IMR-90 (cell line): ENCODE measurements around the gene LOXL4. TPM values are rescaled to one million over a fixed set of nuclear protein-coding genes. Genes with fewer than 3 reads are reported as not detected.

ENCODE experiments used
- ATAC-seq: fragments of 200-7000 bp; cut with Tn5 transposase; 2 replicates; pipeline ENCODE4 v1.9.1; 2020; ENCODE audit warnings: low read depth, mild to moderate bottlenecking, moderate library complexity
- BruUV-seq: library from RNA; stranded (reverse); fragments of 400-500 nt; replicated peaks from 2 replicates; lab custom pipeline; 2021; lab: Mats Ljungman, UMichigan
- CTCF ChIA-PET: fragments of 300-600 bp; formaldehyde crosslinking; extraction: SDS; loops from one replicate; lab custom pipeline; 2021; ENCODE audit warnings: antibody characterized with exemption; lab: Yijun Ruan, JAX
- POLR2A ChIA-PET: fragments of 300-600 bp; sonication (Branson Sonifier 250); formaldehyde crosslinking; loops from one replicate; lab custom pipeline; 2022; ENCODE audit warnings: antibody characterized with exemption; ENCODE audit not compliant: unreplicated experiment; lab: Charles Lee
- DNase-seq: peaks from one replicate; pipeline ENCODE4 v3.0.0; 2013
- H2AFZ ChIP-seq: replicated peaks from 2 replicates; pipeline ENCODE3; 2013; ENCODE audit warnings: low read length, mild to moderate bottlenecking; ENCODE audit not compliant: poor library complexity
- H2AK5ac ChIP-seq: 2 replicates; pipeline ENCODE4 v1.6.1; 2013; ENCODE audit warnings: low read depth, low read length, inconsistent platforms
- H2AK9ac ChIP-seq: replicated peaks from 2 replicates; pipeline ENCODE3; 2013; ENCODE audit warnings: mild to moderate bottlenecking, low read depth, low read length, moderate library complexity; ENCODE audit not compliant: poor library complexity
- H2BK120ac ChIP-seq: 2 replicates; pipeline ENCODE4 v1.6.1; 2013; ENCODE audit warnings: low read depth, low read length, inconsistent platforms
- H2BK15ac ChIP-seq: 3 replicates; pipeline ENCODE4 v1.6.1; 2013; ENCODE audit warnings: low read depth, low read length, inconsistent platforms
- H2BK20ac ChIP-seq: 2 replicates; pipeline ENCODE4 v1.6.1; 2013; ENCODE audit warnings: low read depth, mild to moderate bottlenecking, inconsistent platforms, low read length, moderate library complexity
- H2BK5ac ChIP-seq: 2 replicates; pipeline ENCODE4 v1.6.1; 2013; ENCODE audit warnings: mild to moderate bottlenecking, low read depth, low read length, inconsistent platforms; ENCODE audit not compliant: poor library complexity, severe bottlenecking
- H3K14ac ChIP-seq: replicated peaks from 2 replicates; pipeline ENCODE4 v1.6.1; 2013; ENCODE audit warnings: low read depth, low read length, inconsistent platforms
- H3K18ac ChIP-seq: 2 replicates; pipeline ENCODE4 v1.6.1; 2013; ENCODE audit warnings: low read depth, low read length, control low read depth
- H3K23ac ChIP-seq: 2 replicates; pipeline ENCODE4 v1.6.1; 2013; ENCODE audit warnings: low read depth, low read length, inconsistent platforms
- H3K27ac ChIP-seq: 2 replicates; pipeline ENCODE4 v1.5.1; 2013; ENCODE audit warnings: mild to moderate bottlenecking, control low read depth, low read length; ENCODE audit not compliant: insufficient read depth
- H3K27me3 ChIP-seq: 2 replicates; pipeline ENCODE4 v1.6.1; 2013; ENCODE audit warnings: low read length; ENCODE audit not compliant: control insufficient read depth, insufficient read depth
- H3K36me3 ChIP-seq: 2 replicates; pipeline ENCODE4 v1.6.1; 2013; ENCODE audit warnings: low read length, mixed read lengths; ENCODE audit not compliant: control insufficient read depth, insufficient read depth
- H3K4ac ChIP-seq: 2 replicates; pipeline ENCODE4 v1.6.1; 2013; ENCODE audit warnings: low read depth, low read length, inconsistent platforms
- H3K4me1 ChIP-seq: 2 replicates; pipeline ENCODE4 v1.6.1; 2013; ENCODE audit warnings: low read length, mixed read lengths; ENCODE audit not compliant: control insufficient read depth, insufficient read depth
- H3K4me2 ChIP-seq: 2 replicates; pipeline ENCODE4 v1.6.1; 2013; ENCODE audit warnings: low read depth, mild to moderate bottlenecking, control low read depth, low read length, moderate library complexity
- H3K4me3 ChIP-seq: 2 replicates; pipeline ENCODE4 v1.5.1; 2013; ENCODE audit warnings: low read depth, mild to moderate bottlenecking, control low read depth, low read length, moderate library complexity; ENCODE audit not compliant: insufficient read depth
- H3K56ac ChIP-seq: 2 replicates; pipeline ENCODE4 v1.6.1; 2013; ENCODE audit warnings: low read length, inconsistent platforms; ENCODE audit not compliant: insufficient read depth; ENCODE audit errors: extremely low read depth
- H3K79me1 ChIP-seq, 2 experiments: 2 replicates each; pipeline ENCODE4 v1.6.1; 2013; ENCODE audit warnings: low read length in 2 of 2, inconsistent platforms in 1 of 2, low read depth in 1 of 2
- H3K9ac ChIP-seq: 2 replicates; pipeline ENCODE4 v1.6.1; 2013; ENCODE audit warnings: low read depth, low read length, control low read depth
- H3K9me1 ChIP-seq: 2 replicates; pipeline ENCODE4 v1.6.1; 2013; ENCODE audit warnings: low read length, inconsistent platforms; ENCODE audit not compliant: insufficient read depth
- H3K9me3 ChIP-seq: 2 replicates; pipeline ENCODE4 v1.6.1; 2013; ENCODE audit warnings: low read length; ENCODE audit not compliant: control insufficient read depth, insufficient read depth
- H4K20me1 ChIP-seq: 2 replicates; pipeline ENCODE4 v1.6.1; 2013; ENCODE audit warnings: low read length, inconsistent platforms; ENCODE audit not compliant: insufficient read depth
- H4K5ac ChIP-seq: 2 replicates; pipeline ENCODE4 v1.6.1; 2013; ENCODE audit warnings: mild to moderate bottlenecking, low read depth, low read length, control low read depth
- H4K8ac ChIP-seq, 2 experiments: 2 replicates each; pipeline ENCODE4 v1.6.1; 2013; ENCODE audit warnings: low read depth in 2 of 2, low read length in 2 of 2, control low read depth in 1 of 2, inconsistent platforms in 1 of 2
- H4K91ac ChIP-seq: 2 replicates; pipeline ENCODE4 v1.6.1; 2013; ENCODE audit warnings: low read depth, low read length, inconsistent platforms; ENCODE audit not compliant: insufficient read depth
- BHLHE40 ChIP-seq: fragments of 150-350 bp; IDR thresholded peaks from 2 replicates; pipeline ENCODE4 v1.6.1; 2016; ENCODE audit warnings: mild to moderate bottlenecking, low read depth, low read length
- CEBPB ChIP-seq: IDR thresholded peaks from 2 replicates; pipeline ENCODE4 v1.6.1; 2012; ENCODE audit warnings: low read depth, low read length, improper control_type of control experiment
- CHD1 ChIP-seq: IDR thresholded peaks from 2 replicates; pipeline ENCODE4 v1.6.1; 2012; ENCODE audit warnings: low read depth, low read length, improper control_type of control experiment
- FOS ChIP-seq: fragments of 150-350 bp; IDR thresholded peaks from 2 replicates; pipeline ENCODE4 v1.6.1; 2016; ENCODE audit warnings: low read depth, low read length
- MAFK ChIP-seq: IDR thresholded peaks from 2 replicates; pipeline ENCODE4 v1.6.1; 2012; ENCODE audit warnings: low read depth, low read length, improper control_type of control experiment
- MAZ ChIP-seq: IDR thresholded peaks from 2 replicates; pipeline ENCODE4 v1.6.1; 2012; ENCODE audit warnings: low read depth, mild to moderate bottlenecking, low read length, improper control_type of control experiment, moderate library complexity, borderline replicate concordance
- MXI1 ChIP-seq: IDR thresholded peaks from 2 replicates; pipeline ENCODE4 v1.6.1; 2012; ENCODE audit warnings: low read depth, mild to moderate bottlenecking, low read length, moderate library complexity, borderline replicate concordance
- NFE2L2 ChIP-seq: fragments of 150-350 bp; IDR thresholded peaks from 2 replicates; pipeline ENCODE4 v1.6.1; 2016; ENCODE audit warnings: low read depth, mild to moderate bottlenecking, low read length
- POLR2A ChIP-seq: IDR thresholded peaks from 2 replicates; pipeline ENCODE4 v1.6.1; 2012; ENCODE audit warnings: mild to moderate bottlenecking, low read depth, low read length
- RAD21 ChIP-seq: IDR thresholded peaks from 2 replicates; pipeline ENCODE4 v1.6.1; 2012; ENCODE audit warnings: low read length, improper control_type of control experiment
- RCOR1 ChIP-seq: IDR thresholded peaks from 2 replicates; pipeline ENCODE4 v1.6.1; 2012; ENCODE audit warnings: mild to moderate bottlenecking, low read length, improper control_type of control experiment; ENCODE audit not compliant: insufficient replicate concordance
- RFX5 ChIP-seq: IDR thresholded peaks from 2 replicates; pipeline ENCODE4 v1.8.0; 2012; ENCODE audit warnings: low read depth, mild to moderate bottlenecking, low read length, moderate library complexity
- SMC3 ChIP-seq: fragments of 150-350 bp; IDR thresholded peaks from 2 replicates; pipeline ENCODE4 v1.6.1; 2016; ENCODE audit warnings: low read depth, mild to moderate bottlenecking, antibody characterized with exemption, low read length, moderate library complexity
- WGBS, 2 experiments: methylation state at CpG; one replicate each; pipeline versions ENCODE4 v1.1.5 to v1.1.7; 2013; ENCODE audit warnings: missing lambda C conversion rate in 2 of 2; ENCODE audit not compliant: insufficient read length in 1 of 2; ENCODE audit errors: extremely low coverage in 2 of 2; 5-methylcytosine and 5-hydroxymethylcytosine counted together
- dilution Hi-C: fragments of 300-500 bp; cut with HindIII; formaldehyde crosslinking; loops from one replicate; pipeline ENCODE4 v1.14.3; 2018; ENCODE audit warnings: low sequenced_read_pairs; ENCODE audit not compliant: unreplicated experiment
- in situ Hi-C: fragments of 300-500 bp; cut with MboI; formaldehyde crosslinking; loops from 3 replicates; pipeline ENCODE4 v1.14.3; 2019; ENCODE audit warnings: low sequenced_read_pairs, inconsistent platforms, mixed read lengths
- intact Hi-C: fragments of 100-400 bp; cut with micrococcal nuclease; formaldehyde crosslinking; loops from 2 replicates; pipeline ENCODE4 v1.10.0; 2022
- polyA plus RNA-seq, 3 experiments: library from polyadenylated mRNA; depleted of rRNA; stranded (reverse); fragments of >200 nt; gene quantifications; 2 replicates each; pipeline ENCODE4 v1.2.3, GENCODE V29; 2012; ENCODE audit warnings: low replicate concordance in 1 of 3
- total RNA-seq: library from RNA; depleted of rRNA; stranded (reverse); fragments of >200 nt; gene quantifications from 2 replicates; pipeline ENCODE4 v1.2.3, GENCODE V29; 2012
- TF ChIP-seq, protein P1 (sequence below): conservative IDR thresholded peaks from 2 replicates; pipeline ENCODE4 v1.5.1; 2012; ENCODE audit warnings: mild to moderate bottlenecking, low read depth, low read length, improper control_type of control experiment
- TF ChIP-seq, protein P2 (sequence below): fragments of 150-350 bp; IDR thresholded peaks from 2 replicates; pipeline ENCODE4 v1.6.1; 2017; ENCODE audit warnings: mild to moderate bottlenecking, antibody characterized with exemption, low read length, low read depth

The LOXL4 gene
- total and polyA plus RNA-seq, 2 of the 4 experiments (the other 2 are of a cell fraction), result 20.8 to 26.7 TPM

DNA sequence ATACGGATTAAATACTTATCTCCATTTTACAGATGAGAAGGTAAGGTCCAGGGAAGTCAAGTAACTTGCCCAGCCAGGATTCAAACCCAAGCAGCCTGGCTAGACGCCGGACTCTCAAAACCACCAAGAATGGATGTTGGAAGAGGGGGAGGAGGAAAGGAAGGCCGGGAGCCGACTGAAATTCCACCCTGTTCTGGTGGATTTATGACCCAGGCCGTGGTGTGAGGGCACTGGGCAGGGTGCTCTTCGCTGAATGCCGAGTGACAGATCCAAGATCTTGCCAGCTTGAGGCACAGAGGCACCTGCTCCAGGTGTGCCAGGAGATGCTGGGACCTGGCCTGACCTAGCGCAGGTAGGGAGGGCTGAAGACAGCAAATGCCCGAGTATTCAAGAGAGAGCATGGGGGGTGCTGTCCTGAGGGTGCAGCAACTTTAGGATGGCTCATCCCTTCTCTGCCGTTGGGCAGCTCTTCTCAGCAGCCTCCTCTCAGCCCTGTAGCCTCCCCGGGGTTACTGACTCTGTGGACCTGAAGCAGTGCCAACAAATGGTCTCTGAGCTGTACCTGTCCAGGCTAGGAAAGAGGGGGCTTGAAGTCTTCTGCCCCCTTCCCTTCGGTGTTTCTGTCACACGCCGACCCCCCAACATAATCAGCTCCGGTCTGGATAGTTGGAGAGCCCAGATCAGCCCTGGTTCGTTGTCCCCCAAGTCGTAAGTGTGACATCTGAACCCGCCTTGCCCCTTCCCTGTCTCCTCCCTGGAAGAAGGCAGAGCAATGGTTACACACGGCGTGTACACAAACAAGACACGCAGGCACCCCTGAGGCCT lies 713 bp downstream of the LOXL4 start:
- Histone ChIP-seq H4K8ac (peak overlapping the region; percentile 73 to 93; a peak in 3 of 4 replicates), H4K5ac (peak overlapping the region; percentile 96), H3K14ac (peak overlapping the region; percentile 16), H3K27ac (peak overlapping the region; percentile 60), H2BK120ac (peak overlapping the region; percentile 54), H3K9ac (peak overlapping the region; percentile 74), H2BK5ac (no peak overlapping the region), H2BK20ac (0 out of 2 replicates have a peak overlapping the region, but pooled peaks have one; percentile 18), H3K9me1 (peaks cover 15% of the 10 kb centered on the region), H3K4ac (peak overlapping the region; percentile 71), H4K20me1 (no peaks in the 10 kb centered on the region), H4K91ac (peak overlapping the region; percentile 85), H3K18ac (no peak overlapping the region; the same call in 1 of the 2 replicates), H2AK9ac (peak overlapping the region; percentile 60), H3K9me3 (no peaks in the 10 kb centered on the region), H3K4me2 (peak overlapping the region; percentile 72; the same call in 1 of the 2 replicates), H3K27me3 (no peaks in the 10 kb centered on the region), H2BK15ac (peak overlapping the region; percentile 87; the same call in 2 of the 3 replicates), H3K4me3 (peak overlapping the region; percentile 42; the same call in 1 of the 2 replicates), H3K56ac (0 out of 2 replicates have a peak overlapping the region, but pooled peaks have one; percentile 3), H3K23ac (no peak overlapping the region; the same call in 1 of the 2 replicates), H2AFZ (peak overlapping the region; percentile 94), H3K36me3 (no peaks in the 10 kb centered on the region), H3K4me1 (peaks cover 22% of the 10 kb centered on the region), H3K79me1 (peaks cover 0 to 5% of the 10 kb centered on the region in 2 experiments; a peak in 1 of 4 replicates), H2AK5ac (peak overlapping the region; percentile 67; the same call in 1 of the 2 replicates)
- CTCF ChIA-PET, result interaction anchor here (0.5 to 1.4 kb wide), 2 partner anchors 43 to 369 kb away, joined by 4 to 5 read pairs; no protein-coding TSS in a partner anchor
- WGBS, 2 experiments, result 70% methylated on average over 9 of the region's 22 CpGs; no CpG with 5 or more reads in 1 of the 2 experiments
- no TSS peak for BruUV-seq
- intact Hi-C loops, result no loop called here
- POLR2A ChIA-PET, result no interaction called here
- in situ Hi-C loops, result no loop called here
- ATAC-seq, result no peak
- dilution Hi-C loops, result no loop called here
- DNase-seq, result no peak
- TF ChIP-seq RAD21 (no peak), POLR2A (no peak), RCOR1 (no peak), RFX5 (no peak), SMC3 (no peak), BHLHE40 (no peak), NFE2L2 (no peak), CHD1 (no peak), MAZ (no peak), CEBPB (no peak), MAFK (no peak), FOS (no peak), MXI1 (no peak)
- TF ChIP-seq, protein P1, sequence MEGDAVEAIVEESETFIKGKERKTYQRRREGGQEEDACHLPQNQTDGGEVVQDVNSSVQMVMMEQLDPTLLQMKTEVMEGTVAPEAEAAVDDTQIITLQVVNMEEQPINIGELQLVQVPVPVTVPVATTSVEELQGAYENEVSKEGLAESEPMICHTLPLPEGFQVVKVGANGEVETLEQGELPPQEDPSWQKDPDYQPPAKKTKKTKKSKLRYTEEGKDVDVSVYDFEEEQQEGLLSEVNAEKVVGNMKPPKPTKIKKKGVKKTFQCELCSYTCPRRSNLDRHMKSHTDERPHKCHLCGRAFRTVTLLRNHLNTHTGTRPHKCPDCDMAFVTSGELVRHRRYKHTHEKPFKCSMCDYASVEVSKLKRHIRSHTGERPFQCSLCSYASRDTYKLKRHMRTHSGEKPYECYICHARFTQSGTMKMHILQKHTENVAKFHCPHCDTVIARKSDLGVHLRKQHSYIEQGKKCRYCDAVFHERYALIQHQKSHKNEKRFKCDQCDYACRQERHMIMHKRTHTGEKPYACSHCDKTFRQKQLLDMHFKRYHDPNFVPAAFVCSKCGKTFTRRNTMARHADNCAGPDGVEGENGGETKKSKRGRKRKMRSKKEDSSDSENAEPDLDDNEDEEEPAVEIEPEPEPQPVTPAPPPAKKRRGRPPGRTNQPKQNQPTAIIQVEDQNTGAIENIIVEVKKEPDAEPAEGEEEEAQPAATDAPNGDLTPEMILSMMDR, result no peak
- TF ChIP-seq, protein P2, sequence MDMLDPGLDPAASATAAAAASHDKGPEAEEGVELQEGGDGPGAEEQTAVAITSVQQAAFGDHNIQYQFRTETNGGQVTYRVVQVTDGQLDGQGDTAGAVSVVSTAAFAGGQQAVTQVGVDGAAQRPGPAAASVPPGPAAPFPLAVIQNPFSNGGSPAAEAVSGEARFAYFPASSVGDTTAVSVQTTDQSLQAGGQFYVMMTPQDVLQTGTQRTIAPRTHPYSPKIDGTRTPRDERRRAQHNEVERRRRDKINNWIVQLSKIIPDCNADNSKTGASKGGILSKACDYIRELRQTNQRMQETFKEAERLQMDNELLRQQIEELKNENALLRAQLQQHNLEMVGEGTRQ, result no peak
